ENCODE results near the gene PRICKLE2. TPM values are rescaled to one million over a fixed set of nuclear protein-coding genes. Genes with fewer than 3 reads are reported as not detected.
A peak's percentile ranks its signal among the peaks of the same experiment; 100 is the strongest.

Gene PRICKLE2
- total and polyA plus RNA-seq, 2 experiments from 2014 or later: 1.1 to 12.5 TPM

GRCh38 chr3:64157150-64158035 is 67.9 kb downstream of the PRICKLE2 start:
- no peaks in the 10 kb centered on the region for H3K9me3 Mint-ChIP-seq
- Histone ChIP-seq H3K27ac (ENCODE audit: low read depth) (peak overlapping the region; percentile 78), H3K4me3 (no peak overlapping the region), H3K27me3 (ENCODE audit: insufficient read depth) (no peaks in the 10 kb centered on the region), H3K9me2 (ENCODE audit: insufficient read depth) (no peaks in the 10 kb centered on the region), H4K20me1 (replicated peaks; ENCODE audit: insufficient read depth) (no peaks in the 10 kb centered on the region; the same call in 1 of the 2 replicates), H3K4me2 (no peak overlapping the region), H3K36me3 (ENCODE audit: insufficient read depth) (no peaks in the 10 kb centered on the region), H3K4me1 (ENCODE audit: insufficient read depth) (peaks cover 21% of the 10 kb centered on the region), H3K79me2 (replicated peaks; ENCODE audit: insufficient read depth) (no peaks in the 10 kb centered on the region), H3F3A (replicated peaks; ENCODE audit: low read depth) (no peaks in the 10 kb centered on the region), H2AFZ (no peak overlapping the region)
- H3K4me3 Mint-ChIP-seq: no peak overlapping the region
- peaks cover 35% of the 10 kb centered on the region for H3K4me1 Mint-ChIP-seq
- ATAC-seq (peak; percentile 84), DNase-seq (ENCODE audit: low spot score) (no peak)
- peaks cover 4% of the 10 kb centered on the region for H3K27me3 Mint-ChIP-seq (ENCODE audit: insufficient read depth, low read depth, poor library complexity)
- peaks cover 9% of the 10 kb centered on the region for H3K36me3 Mint-ChIP-seq (ENCODE audit: low read depth)
- peak overlapping the region; percentile 91 for H3K27ac Mint-ChIP-seq
- no peak for TF ChIP-seq ZNF462 (CRISPR knock-in tag; IDR thresholded peaks at IDR 0.05)
- no peak for TF ChIP-seq REST (IDR thresholded peaks at IDR 0.05; ENCODE audit: unreplicated experiment)
- no peak for TF ChIP-seq JUNB (IDR thresholded peaks at IDR 0.05; ENCODE audit: unreplicated experiment)
- TF ChIP-seq NANOG (IDR thresholded peaks at IDR 0.05; ENCODE audit: borderline replicate concordance): no peak
- TF ChIP-seq EZH2phosphoT487 (IDR thresholded peaks at IDR 0.05; ENCODE audit: unreplicated experiment): no peak
- no peak for TF ChIP-seq EZH2 (IDR thresholded peaks at IDR 0.05; ENCODE audit: low read depth, unreplicated experiment)
- no peak for TF ChIP-seq ZNF331 (CRISPR knock-in tag; IDR thresholded peaks at IDR 0.05; ENCODE audit: low read depth)
- TF ChIP-seq STAT1 (IDR thresholded peaks at IDR 0.05; ENCODE audit: unreplicated experiment): no peak
- TF ChIP-seq POLR2AphosphoS5 (IDR thresholded peaks at IDR 0.05; ENCODE audit: low read depth): no peak
- TF ChIP-seq ETS1 (IDR thresholded peaks at IDR 0.05): no peak
- no peak for TF ChIP-seq CREB1 (CRISPR knock-in tag; IDR thresholded peaks at IDR 0.05; ENCODE audit: low read depth)

Data from GM23338 (cell line).